Cardiac muscle cell (in vitro differentiated cells and primary cell): ENCODE data around the gene HOXA3. TPM values are rescaled to one million over a fixed set of nuclear protein-coding genes. Genes with fewer than 3 reads are reported as not detected.

Source experiments
- DNase-seq, 2 donors: peaks; one replicate each; pipeline versions ENCODE4 v3.0.0 to v3.0.0-alpha.2; 2010 to 2017; ENCODE audit warnings: low read depth in 1 of 2, low spot score in 1 of 2
- H3K27ac ChIP-seq: fragments of 200-600 bp; sonication (generic); 2 replicates; pipeline ENCODE4 v1.5.1; 2016
- H3K27me3 ChIP-seq: fragments of 200-600 bp; sonication (generic); 2 replicates; pipeline ENCODE4 v1.6.0; 2016; ENCODE audit warnings: control low read depth
- H3K36me3 ChIP-seq: fragments of 200-600 bp; sonication (generic); 2 replicates; pipeline ENCODE4 v1.5.1; 2016; ENCODE audit warnings: control low read depth
- H3K4me1 ChIP-seq: fragments of 200-600 bp; sonication (generic); 2 replicates; pipeline ENCODE4 v1.8.1; 2017; ENCODE audit warnings: low read depth, mild to moderate bottlenecking, mixed run types
- H3K4me3 ChIP-seq: fragments of 200-600 bp; sonication (generic); 2 replicates; pipeline ENCODE4 v1.5.1; 2016; ENCODE audit warnings: mild to moderate bottlenecking
- H3K9me3 ChIP-seq: fragments of 200-600 bp; sonication (generic); 2 replicates; pipeline ENCODE4 v1.5.1; 2017; ENCODE audit warnings: low read depth, mild to moderate bottlenecking, control low read depth
- CTCF ChIP-seq: IDR thresholded peaks from 2 replicates; pipeline ENCODE4 v1.5.1; 2012; ENCODE audit warnings: low read depth, mild to moderate bottlenecking, low read length
- polyA plus RNA-seq: library from polyadenylated mRNA; unstranded; fragments of >200 nt; fragmentation: Nextera tagmentation; extraction: Ambion mirVana; gene quantifications from 2 replicates; pipeline ENCODE4 v1.2.1, GENCODE V29; 2016
- total RNA-seq: library from RNA; depleted of rRNA; stranded (reverse); fragments of >200 nt; gene quantifications from 2 replicates; pipeline ENCODE4 v1.2.3, GENCODE V29; 2016

The HOXA3 gene
- total and polyA plus RNA-seq, 2 experiments from 2014 or later, result 1.4 to 9.4 TPM

- no peak overlapping the region for H3K27ac ChIP-seq
These were observed 13.4 kb downstream of the HOXA3 start for GRCh38 chr7:27138985-27139333.

GRCh38 chr7:27138472-27138871 is 13.9 kb downstream of the HOXA3 start:
- no peak overlapping the region for H3K4me3 ChIP-seq
- peaks cover 100% of the 10 kb centered on the region for H3K27me3 ChIP-seq
- H3K4me1 ChIP-seq, result peaks cover 4% of the 10 kb centered on the region
- H3K9me3 ChIP-seq, result no peaks in the 10 kb centered on the region
- TF ChIP-seq CTCF, result no peak
- no peak overlapping the region for H3K27ac ChIP-seq
- H3K36me3 ChIP-seq, result no peaks in the 10 kb centered on the region
- no peak for DNase-seq

More at GRCh38 chr7:27138985-27139333, 13.4 kb downstream of the HOXA3 start:
- Histone ChIP-seq H3K4me1 (peaks cover 4% of the 10 kb centered on the region), H3K36me3 (no peaks in the 10 kb centered on the region), H3K27me3 (peaks cover 100% of the 10 kb centered on the region), H3K4me3 (no peak overlapping the region), H3K9me3 (no peaks in the 10 kb centered on the region)
- TF ChIP-seq CTCF, result no peak
- DNase-seq, result no peak

- no peak for DNase-seq
- peaks cover 4% of the 10 kb centered on the region for H3K4me1 ChIP-seq
- H3K27me3 ChIP-seq, result peaks cover 100% of the 10 kb centered on the region
- no peak overlapping the region for H3K27ac ChIP-seq
- H3K4me3 ChIP-seq, result no peak overlapping the region
- no peaks in the 10 kb centered on the region for H3K9me3 ChIP-seq
- no peaks in the 10 kb centered on the region for H3K36me3 ChIP-seq
- TF ChIP-seq CTCF, result no peak
These were observed 14.6 kb downstream of the HOXA3 start for GRCh38 chr7:27137640-27138315.

- DNase-seq, result peak in 1 of 2 donors; percentile 41
- no peak for TF ChIP-seq CTCF
- Histone ChIP-seq H3K36me3 (no peaks in the 10 kb centered on the region), H3K27me3 (peaks cover 100% of the 10 kb centered on the region), H3K4me1 (peaks cover 1% of the 10 kb centered on the region), H3K9me3 (no peaks in the 10 kb centered on the region), H3K27ac (no peak overlapping the region), H3K4me3 (no peak overlapping the region)
These were observed 18.0 kb downstream of the HOXA3 start for GRCh38 chr7:27134392-27134791.

- Histone ChIP-seq H3K4me1 (no peaks in the 10 kb centered on the region), H3K27ac (no peak overlapping the region), H3K9me3 (no peaks in the 10 kb centered on the region), H3K27me3 (peaks cover 100% of the 10 kb centered on the region), H3K4me3 (no peak overlapping the region), H3K36me3 (no peaks in the 10 kb centered on the region)
- no peak for DNase-seq
- no peak for TF ChIP-seq CTCF
These were observed 18.8 kb downstream of the HOXA3 start for GRCh38 chr7:27133409-27134231.
